ENCODE results near the gene IMPACT.

- TF ChIP-seq, protein P1, sequence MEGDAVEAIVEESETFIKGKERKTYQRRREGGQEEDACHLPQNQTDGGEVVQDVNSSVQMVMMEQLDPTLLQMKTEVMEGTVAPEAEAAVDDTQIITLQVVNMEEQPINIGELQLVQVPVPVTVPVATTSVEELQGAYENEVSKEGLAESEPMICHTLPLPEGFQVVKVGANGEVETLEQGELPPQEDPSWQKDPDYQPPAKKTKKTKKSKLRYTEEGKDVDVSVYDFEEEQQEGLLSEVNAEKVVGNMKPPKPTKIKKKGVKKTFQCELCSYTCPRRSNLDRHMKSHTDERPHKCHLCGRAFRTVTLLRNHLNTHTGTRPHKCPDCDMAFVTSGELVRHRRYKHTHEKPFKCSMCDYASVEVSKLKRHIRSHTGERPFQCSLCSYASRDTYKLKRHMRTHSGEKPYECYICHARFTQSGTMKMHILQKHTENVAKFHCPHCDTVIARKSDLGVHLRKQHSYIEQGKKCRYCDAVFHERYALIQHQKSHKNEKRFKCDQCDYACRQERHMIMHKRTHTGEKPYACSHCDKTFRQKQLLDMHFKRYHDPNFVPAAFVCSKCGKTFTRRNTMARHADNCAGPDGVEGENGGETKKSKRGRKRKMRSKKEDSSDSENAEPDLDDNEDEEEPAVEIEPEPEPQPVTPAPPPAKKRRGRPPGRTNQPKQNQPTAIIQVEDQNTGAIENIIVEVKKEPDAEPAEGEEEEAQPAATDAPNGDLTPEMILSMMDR (IDR thresholded peaks at IDR 0.05): no peak
- TF ChIP-seq EP300 (IDR thresholded peaks at IDR 0.05): no peak
Measured at GRCh38 chr18:24459772-24460171, 33.3 kb downstream of the IMPACT start.

All from suprapubic skin (tissue), 3 donors.